MV-4-11 (cell line): ENCODE measurements around the gene PNPLA2.

Experiments
- DNase-seq: peaks from one replicate; lab custom pipeline; 2025; lab: John Stamatoyannopoulos, UW

PNPLA2 gene

DNA sequence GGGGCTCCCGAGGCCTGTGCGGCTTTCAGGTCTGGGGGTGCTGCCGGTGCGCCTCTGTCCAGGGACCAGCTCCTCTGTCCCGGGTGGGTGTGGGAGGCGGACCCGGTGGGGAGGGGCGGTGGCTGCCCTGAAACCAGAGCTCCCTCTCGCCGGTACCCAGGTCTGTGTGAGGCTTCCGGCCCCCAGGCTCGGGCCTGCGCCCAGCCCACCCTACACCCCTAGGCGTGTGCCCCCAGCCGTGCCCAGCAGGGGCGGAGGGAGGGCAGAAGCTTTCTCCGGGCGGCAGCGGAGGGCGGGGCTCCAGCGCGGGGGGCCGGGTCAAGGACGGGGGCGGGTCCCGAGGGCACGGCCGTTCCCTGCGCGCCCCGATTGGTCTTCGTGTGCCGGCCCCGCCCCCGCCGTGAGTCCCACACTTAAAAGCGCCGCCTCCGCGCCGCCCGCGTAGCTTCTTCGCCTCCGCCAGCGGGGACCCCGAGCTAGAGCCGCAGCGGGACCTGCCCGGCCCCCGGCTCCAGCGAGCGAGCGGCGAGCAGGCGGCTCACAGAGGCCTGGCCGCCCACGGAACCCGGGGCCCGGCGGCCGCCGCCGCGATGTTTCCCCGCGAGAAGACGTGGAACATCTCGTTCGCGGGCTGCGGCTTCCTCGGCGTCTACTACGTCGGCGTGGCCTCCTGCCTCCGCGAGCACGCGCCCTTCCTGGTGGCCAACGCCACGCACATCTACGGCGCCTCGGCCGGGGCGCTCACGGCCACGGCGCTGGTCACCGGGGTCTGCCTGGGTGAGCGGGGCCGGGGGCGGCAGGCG is 616 bp downstream of the PNPLA2 start:
- peak; percentile 75 for DNase-seq

DNA sequence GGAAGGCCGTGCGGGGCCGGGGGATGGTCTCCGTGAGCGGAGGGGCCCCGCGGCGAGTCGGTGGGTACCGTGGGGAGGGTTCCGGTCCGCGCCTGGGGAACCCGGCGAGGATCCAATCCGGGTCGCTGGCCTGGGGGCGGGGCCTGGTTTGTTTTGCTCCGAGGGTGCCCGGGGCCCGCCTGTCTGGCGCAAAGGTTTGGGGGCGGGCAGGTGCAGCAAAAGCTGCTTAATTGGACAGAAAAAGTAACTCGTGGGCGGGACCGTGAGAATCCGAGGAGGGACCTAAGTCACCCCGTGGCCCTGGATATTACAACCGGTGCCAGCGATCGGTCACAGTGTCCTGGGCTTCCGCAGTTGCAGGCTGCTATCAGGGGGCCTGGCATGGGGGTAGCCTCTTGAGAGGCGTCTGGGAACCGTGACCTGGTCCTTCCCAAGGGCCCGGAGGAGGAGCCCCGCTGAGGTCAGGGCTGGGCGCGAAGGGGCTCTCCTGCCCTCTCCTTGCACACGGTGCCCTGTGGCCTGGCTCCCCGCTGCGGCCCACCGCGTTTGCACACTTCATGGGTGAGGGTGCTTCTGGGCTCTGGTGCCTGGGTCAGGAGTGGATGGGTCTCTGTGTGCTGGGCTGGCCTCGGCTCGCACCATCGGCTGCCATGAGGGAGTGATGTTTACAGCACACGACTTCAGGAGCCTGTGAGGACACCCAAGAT is 1.4 kb downstream of the PNPLA2 start:
- peak; percentile 90 for DNase-seq

DNA sequence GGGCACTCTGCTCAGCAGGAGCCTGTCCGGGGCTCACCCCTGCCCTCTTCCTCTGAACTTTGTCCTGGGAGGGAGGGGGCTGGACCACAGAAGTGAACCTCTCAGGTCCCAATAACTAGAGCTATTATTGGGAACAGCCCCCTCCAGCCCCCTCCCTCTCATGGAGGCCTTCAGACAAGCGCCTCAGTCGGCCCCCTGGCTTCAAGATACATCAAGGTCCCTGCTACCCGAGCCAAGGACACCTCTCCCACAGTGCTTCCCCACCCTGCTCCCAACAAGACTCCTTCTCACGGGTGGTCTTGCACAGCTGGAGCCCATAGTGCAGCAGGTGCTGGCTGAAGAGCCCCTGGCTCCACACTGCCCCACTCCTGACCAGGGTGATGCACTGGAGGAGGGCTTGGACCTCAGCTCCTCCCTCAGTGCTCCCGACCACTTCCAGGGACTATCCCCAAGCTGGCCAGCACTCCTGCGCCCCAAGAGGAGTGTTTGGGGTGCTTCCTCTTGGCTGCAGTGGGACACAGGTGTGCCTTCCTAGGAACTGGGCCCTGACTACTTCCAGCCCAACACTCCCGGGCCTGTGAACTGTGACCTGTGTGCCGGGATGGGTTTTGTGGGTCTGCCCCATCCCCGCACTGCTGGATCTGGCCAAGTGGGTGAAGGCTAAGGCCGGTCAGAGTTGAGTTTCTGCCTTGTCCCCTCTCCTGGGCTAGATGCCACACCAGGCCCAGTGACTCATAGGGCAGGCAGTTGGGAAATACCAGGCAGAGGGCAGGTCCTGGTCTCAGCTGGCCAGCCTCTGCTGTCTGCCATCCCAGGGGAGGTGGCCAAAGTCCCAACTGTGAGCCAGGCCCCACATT is 2.2 kb downstream of the PNPLA2 start:
- peak; percentile 35 for DNase-seq

DNA sequence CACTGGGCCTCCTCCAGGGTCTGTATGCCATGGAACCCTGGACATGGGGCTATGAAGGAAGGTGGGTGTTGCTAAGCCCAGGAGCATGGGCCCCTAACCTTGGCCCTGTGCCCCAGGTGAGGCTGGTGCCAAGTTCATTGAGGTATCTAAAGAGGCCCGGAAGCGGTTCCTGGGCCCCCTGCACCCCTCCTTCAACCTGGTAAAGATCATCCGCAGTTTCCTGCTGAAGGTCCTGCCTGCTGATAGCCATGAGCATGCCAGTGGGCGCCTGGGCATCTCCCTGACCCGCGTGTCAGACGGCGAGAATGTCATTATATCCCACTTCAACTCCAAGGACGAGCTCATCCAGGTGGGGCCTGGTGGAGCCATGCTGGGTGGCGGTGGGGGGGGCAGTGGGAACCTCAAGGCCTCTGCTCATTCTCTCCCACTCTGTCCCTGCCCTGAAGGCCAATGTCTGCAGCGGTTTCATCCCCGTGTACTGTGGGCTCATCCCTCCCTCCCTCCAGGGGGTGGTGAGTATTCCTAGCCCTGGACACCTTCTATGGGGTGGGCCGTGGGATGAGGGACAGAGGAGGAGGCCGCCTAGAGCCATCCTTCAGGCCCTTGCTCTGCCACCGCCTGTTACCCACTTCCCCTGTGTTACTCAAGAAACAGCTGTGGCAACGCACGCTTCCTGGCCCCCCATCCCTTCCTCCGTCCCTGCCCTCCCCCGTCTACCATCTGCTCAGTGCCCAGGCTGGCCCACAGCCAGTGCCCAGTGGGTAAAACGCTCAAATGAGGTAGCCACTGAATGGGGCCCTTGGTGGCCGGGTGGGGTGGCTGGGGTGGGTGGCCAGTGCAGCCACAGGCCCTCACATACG is 3.0 kb downstream of the PNPLA2 start:
- peak; percentile 56 for DNase-seq

DNA sequence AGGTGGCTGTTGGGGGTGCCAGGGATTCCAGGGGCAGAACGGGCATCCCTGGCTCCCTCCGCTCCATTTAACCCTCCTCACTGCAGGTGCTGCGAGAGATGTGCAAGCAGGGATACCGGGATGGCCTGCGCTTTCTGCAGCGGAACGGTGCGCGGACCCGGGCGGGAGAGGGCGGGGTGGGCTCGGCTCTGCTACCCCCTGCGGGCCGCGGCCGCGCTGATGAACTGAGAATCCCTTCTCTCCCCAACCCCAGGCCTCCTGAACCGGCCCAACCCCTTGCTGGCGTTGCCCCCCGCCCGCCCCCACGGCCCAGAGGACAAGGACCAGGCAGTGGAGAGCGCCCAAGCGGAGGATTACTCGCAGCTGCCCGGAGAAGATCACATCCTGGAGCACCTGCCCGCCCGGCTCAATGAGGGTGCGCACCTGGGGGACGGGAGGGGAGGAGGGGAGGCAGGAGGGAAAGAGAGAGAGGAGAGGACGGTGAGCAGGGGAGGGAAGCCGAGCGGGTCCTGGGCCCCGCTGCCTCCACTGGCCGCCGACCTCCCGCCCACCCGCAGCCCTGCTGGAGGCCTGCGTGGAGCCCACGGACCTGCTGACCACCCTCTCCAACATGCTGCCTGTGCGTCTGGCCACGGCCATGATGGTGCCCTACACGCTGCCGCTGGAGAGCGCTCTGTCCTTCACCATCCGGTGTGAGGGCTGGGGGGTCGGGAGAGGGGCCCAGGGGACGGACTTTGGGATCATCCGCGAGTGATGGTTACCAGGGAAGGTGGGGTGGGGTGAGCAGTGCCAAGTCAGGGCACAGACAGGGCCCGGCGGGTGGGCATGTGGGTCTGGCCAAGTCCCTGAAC is 5.0 kb downstream of the PNPLA2 start:
- DNase-seq, result no peak

DNA sequence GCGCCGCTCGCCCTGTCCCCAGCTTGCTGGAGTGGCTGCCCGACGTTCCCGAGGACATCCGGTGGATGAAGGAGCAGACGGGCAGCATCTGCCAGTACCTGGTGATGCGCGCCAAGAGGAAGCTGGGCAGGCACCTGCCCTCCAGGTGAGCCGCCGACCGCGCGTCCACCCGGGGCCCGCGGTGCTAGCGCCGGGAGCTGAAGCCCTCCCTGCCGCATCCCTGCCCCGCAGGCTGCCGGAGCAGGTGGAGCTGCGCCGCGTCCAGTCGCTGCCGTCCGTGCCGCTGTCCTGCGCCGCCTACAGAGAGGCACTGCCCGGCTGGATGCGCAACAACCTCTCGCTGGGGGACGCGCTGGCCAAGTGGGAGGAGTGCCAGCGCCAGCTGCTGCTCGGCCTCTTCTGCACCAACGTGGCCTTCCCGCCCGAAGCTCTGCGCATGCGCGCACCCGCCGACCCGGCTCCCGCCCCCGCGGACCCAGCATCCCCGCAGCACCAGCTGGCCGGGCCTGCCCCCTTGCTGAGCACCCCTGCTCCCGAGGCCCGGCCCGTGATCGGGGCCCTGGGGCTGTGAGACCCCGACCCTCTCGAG is 5.7 kb downstream of the PNPLA2 start:
- no peak for DNase-seq

DNA sequence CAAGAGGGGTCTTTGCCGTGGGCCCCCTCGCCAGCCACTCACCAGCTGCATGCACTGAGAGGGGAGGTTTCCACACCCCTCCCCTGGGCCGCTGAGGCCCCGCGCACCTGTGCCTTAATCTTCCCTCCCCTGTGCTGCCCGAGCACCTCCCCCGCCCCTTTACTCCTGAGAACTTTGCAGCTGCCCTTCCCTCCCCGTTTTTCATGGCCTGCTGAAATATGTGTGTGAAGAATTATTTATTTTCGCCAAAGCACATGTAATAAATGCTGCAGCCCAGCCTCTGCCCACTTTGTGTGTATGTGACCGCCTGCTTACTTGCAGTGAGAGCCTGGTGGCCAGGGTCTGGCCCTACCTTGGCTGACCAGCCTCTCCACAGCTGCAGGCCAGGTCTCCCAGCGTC is 6.2 kb downstream of the PNPLA2 start:
- no peak for DNase-seq

DNA sequence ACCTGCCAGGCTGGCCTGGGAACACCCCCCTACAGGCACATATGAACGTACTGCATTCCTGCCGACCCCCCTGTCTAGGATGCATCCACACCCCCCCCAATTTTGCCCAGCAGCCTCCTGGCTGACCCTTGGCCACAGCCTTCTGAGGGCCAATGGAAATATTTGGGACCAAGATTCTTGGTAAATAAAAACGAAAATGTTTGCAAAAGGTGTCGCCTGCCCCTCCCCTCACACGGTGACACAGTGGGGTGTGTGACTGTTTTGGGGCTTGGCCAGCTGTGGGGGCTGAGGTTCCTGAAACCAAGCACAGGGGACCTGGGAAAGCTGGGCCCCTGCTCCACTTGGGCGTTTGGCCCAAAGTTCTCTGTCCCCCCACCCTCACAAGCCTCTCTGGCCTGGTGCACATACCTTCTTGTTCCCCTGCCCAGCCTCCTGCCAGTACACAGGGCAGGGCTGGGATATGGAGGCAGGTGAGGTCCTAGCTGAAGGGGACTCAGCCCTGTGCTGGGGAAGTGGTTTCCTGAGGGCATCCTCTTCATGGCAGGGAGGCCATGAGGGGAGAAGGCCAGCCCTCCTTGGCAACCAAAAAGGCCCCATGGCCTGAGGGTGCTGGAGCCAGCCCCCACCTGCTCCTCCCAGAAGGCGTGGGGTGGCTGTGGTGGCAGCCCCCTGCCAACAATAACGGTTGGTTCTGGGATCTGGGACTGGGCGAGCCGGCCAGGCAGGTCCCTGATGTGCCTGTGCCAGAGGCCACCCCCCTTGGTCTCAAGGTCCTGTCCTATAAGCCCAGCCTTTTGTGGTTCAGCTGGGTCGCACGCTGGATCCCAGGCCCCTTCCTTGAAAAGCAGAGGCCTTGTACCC is 6.9 kb downstream of the PNPLA2 start:
- DNase-seq, result no peak

DNA sequence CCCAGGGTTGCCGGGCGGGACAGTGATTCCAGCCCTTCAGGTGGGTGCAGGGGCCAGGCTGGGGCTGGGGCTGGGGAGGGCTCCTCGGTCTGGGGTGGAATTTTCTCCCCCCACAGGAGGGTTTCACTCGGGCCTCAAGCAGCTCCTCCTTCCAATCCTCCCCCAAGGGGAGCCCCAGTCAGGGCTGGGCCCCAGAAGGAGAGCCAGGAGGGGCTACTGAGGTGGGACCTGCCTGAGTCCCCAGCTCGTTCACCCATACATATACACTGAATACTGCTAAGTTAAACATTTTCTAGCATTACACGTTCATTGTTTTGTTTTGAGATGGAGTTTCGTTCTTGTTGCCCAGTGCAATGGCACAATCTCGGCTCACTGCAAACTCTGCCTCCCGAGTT is 7.5 kb downstream of the PNPLA2 start:
- DNase-seq, result no peak

DNA sequence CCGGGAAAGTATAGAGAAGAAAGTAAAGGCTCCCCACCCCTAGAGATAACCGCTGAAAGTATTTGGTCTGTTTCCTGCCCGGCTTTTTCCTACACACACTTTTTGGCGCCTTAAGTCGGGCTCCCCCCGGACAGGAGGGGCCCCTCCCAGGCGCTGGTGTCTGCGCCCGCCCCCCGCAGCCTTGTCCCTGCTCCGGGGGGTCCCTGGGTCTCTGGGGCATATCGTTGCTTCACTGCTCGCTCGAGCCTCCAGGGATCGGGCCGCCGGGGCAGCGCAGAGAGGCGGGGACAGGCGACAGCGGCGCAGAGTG is 8.1 kb downstream of the PNPLA2 start:
- DNase-seq, result no peak

DNA sequence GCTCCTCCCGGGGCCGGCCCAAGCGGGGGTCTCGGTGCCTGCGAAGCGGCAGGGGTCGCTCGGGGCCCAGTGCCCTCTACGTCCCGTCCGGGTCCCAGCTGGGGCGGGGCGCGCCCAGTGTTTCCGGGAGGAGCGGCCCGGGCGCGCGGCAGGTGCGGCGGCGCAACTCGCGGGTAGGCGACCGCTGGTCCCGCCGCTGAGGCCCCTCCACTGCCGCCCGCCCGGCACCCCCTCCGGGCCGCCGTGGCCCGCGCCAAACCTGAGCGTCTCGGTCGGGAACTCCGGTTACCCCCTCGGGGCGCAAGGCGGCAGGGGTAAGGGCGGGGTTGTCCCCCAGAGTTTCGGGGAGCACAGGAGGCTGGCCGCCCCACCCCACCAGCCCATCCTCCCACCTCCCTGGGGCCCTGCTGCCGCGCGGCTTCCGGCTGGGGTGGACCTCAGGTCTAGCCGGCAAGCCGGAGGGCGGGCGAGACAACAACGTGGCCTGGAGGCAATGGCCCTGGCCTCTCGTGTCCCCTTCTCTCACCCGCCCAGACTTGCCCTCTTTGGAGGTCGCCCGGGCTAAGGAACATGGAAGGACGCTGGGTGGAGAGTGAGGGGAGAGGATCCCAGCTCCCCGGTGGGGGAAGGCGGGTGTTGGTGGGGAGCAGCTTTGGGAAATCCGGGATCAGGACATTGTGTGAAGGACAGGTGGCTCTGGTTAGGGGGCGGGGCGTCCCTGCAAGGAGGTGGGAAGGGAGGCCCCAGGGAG is 8.6 kb downstream of the PNPLA2 start:
- DNase-seq, result no peak

DNA sequence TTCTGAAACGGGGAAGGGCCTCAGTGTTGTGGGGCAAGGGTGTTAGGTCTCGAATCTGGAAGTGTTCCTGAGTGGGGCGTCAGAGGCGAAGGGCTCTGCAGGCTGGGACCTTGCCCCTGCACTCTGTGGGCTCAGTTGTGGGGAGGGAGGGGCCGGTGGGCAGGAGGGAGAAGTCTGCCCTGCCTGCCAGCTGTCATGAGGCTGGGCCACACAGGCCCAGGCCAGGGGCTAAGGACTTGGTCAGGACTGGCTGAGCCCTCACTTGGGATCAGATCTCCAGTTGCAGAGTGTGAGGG is 9.1 kb downstream of the PNPLA2 start, which contains the start of gene CRACR2B:
Gene CRACR2B, plus strand, starts transcription at position 23 of the 296 bp plus-strand sequence. CDS start 689 bp downstream, outside the sequence.
- DNase-seq, result no peak

DNA sequence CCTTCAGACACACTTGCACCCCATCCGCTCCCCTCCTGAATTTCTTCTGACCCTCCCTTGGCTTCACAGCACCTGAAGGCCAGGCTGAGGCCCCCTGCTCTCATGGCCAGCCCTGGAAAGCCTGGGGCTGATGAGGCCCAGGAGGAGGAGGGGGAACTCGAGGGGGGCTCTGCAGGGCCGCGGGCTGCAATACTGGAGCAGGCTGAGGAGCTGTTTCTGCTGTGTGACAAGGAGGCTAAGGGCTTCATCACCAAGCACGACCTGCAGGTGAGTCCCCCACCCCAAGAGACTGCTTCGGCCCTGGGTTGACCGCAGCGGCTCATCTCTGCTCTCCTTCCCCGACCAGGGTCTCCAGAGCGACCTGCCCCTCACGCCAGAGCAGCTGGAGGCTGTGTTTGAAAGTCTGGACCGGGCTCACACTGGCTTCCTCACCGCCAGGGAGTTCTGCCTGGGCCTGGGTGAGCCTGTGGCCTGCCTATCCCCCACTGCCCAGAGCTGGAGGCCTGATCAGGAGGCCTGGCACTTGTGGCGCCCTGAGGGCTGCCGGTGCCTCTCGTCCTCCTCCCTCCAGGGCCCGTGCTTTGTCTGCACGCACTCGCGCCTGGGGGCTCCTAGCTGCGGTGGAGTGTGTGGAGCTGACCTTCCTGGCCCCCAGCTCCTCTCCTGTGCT is 9.9 kb downstream of the PNPLA2 start:
- DNase-seq, result no peak

DNA sequence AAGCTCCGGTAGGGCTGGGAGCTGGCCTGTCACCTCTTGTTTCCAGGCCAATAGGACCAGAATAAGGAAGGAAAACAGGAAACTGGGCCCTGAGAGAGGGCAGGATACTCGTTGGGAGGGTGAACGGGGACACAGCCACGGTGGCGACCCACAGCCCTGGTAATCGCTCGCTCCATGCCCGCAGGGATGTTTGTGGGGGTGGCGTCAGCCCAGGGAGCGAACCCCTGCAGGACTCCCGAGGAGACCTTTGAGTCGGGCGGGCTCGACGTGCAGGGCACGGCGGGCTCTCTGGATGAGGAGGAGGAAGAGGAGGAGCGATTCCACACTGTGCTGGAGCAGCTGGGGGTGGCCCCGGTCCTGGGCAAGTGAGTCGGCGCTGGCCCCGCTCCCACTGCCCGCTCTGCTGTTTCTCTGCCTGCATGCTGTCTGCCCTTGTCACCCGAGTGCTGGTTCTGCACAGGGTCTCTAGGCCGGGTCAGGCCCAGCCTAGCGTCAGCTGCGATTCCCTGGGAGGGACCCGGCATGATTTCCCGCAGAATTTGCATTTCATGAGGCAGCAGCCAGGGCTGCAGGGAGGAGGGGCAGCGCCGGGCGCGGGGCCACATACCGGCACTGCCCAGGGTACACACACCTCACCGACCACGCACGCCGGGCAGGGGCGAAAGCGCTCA is 10.6 kb downstream of the PNPLA2 start:
- DNase-seq, result peak; percentile 17

DNA sequence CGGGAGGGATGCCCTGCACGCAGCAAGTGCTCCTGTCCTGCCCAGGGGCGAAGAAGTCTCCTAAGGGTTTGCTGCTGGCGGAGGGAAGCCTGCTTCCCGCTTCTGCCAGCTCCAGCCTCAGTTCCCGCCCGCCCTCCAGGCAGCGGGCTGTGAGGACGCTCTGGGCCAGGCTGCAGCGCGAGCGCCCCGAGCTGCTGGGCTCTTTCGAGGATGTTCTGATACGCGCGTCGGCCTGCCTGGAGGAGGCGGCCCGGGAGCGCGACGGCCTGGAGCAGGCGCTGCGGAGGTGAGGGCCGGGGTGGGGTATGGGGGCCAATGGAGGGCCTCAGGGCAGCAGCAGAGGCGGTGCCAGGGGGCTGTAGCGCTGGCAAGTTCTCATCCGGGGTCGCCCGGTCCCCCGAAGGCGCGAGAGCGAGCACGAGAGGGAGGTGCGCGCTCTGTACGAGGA is 11.2 kb downstream of the PNPLA2 start:
- DNase-seq, result no peak

DNA sequence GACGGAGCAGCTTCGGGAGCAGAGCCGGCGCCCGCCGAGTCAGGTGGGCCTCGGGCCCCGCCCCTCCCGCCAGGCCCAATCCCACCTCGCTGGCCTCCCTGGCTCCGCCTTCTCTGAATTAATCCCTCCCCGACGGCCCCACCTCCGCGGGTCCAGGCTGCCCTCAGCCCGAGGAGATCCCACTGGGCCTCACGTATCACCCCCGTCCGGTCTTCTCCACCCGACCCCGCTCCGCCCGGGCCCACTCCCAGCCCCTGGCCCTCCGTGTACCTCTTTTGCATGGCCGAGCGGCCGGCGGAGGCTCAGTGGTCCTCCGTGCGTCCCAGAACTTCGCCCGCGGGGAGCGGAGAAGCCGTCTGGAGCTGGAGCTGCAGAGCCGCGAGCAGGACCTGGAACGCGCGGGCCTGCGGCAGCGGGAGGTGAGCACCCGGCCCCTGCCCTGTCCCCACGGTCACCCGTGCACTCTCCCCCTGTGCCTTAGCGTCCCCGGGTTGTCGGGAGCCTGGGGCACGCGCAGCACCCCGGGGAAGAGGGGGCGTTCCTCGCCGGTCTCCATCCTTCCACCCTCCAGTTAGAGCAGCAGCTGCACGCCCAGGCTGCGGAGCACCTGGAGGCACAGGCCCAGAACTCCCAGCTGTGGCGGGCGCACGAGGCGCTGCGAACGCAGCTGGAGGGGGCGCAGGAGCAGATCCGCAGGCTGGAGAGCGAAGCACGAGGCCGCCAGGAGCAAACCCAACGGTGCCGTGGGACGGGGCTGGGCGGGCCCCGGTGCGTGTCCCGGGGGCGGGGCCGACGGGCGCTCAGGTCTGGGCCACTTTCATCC is 11.8 kb downstream of the PNPLA2 start:
- DNase-seq, result no peak
